HepG2 (cell line): ENCODE results near the gene DNAAF1. TPM values are rescaled to one million over a fixed set of nuclear protein-coding genes. Genes with fewer than 3 reads are reported as not detected.

Experiments used
- GABPA ChIP-seq, 2 experiments: IDR thresholded peaks; 2 replicates each; pipeline ENCODE4 v1.6.1; 2011 to 2016; ENCODE audit warnings: low read depth in 2 of 2, low read length in 1 of 2, missing biosample characterization in 1 of 2, missing genetic modification characterization in 1 of 2
- TAF15 ChIP-seq: fragments of 200-400 bp; formaldehyde crosslinking; IDR thresholded peaks from one replicate; pipeline ENCODE4 v1.6.1; 2018; ENCODE audit warnings: mild to moderate bottlenecking, low read depth, low read length; ENCODE audit not compliant: poor library complexity, severe bottlenecking
- ZNF232 ChIP-seq: sonication (generic); formaldehyde crosslinking; IDR thresholded peaks from 2 replicates; pipeline ENCODE4 v1.4.0; 2020; ENCODE audit warnings: missing genetic modification reagents, borderline replicate concordance
- ZNF510 ChIP-seq: sonication (generic); formaldehyde crosslinking; IDR thresholded peaks from 2 replicates; pipeline ENCODE4 v1.4.0; 2020; ENCODE audit warnings: low read depth, mild to moderate bottlenecking, missing genetic modification reagents
- polyA plus RNA-seq, 8 experiments: library from polyadenylated mRNA; depleted of rRNA in 3 of 8; stranded (reverse) in 7 of 8; unstranded in 1 of 8; fragments of >200 nt; fragmentation: Illumina TruSeq in 4 of 8; extraction: Trizol in 4 of 8; gene quantifications; 2 replicates each; pipeline versions ENCODE4 v1.2.1 to v1.2.3, GENCODE V29; 2011 to 2016; ENCODE audit warnings: low read depth in 4 of 8, missing spikeins in 1 of 8, mixed read lengths in 1 of 8; ENCODE audit not compliant: insufficient read depth in 1 of 8
- total RNA-seq, 5 experiments: library from RNA; depleted of rRNA; stranded (reverse); fragments of >200 nt; fragmentation: Illumina TruSeq; extraction: Trizol; gene quantifications; 2 replicates each; pipeline ENCODE4 v1.2.3, GENCODE V29; 2016; ENCODE audit warnings: low read depth in 1 of 5
- TF ChIP-seq, protein P1 (sequence below): sonication (generic); formaldehyde crosslinking; IDR thresholded peaks from 2 replicates; pipeline ENCODE4 v1.4.0; 2020; ENCODE audit warnings: mild to moderate bottlenecking, missing genetic modification reagents
- TF ChIP-seq, protein P2 (sequence below): sonication (generic); formaldehyde crosslinking; IDR thresholded peaks from 2 replicates; pipeline ENCODE4 v1.4.0; 2020; ENCODE audit warnings: missing genetic modification reagents

Gene DNAAF1
- total and polyA plus RNA-seq, 2 of the 13 experiments (the other 11 are each of a cell fraction or from before 2014, with no cell fraction given): 0.04 TPM; not detected in 1

GRCh38 chr16:84195201-84196093 is 50.3 kb downstream of the DNAAF1 start (continued):
- peak; percentile 8 for TF ChIP-seq TAF15
- TF ChIP-seq, protein P1, sequence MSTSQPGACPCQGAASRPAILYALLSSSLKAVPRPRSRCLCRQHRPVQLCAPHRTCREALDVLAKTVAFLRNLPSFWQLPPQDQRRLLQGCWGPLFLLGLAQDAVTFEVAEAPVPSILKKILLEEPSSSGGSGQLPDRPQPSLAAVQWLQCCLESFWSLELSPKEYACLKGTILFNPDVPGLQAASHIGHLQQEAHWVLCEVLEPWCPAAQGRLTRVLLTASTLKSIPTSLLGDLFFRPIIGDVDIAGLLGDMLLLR: no peak
- no peak for TF ChIP-seq GABPA (IDR thresholded peaks at IDR 0.05; ENCODE audit: low read depth, low read length)
- TF ChIP-seq GABPA (CRISPR knock-in tag; IDR thresholded peaks at IDR 0.05; ENCODE audit: low read depth): no peak
- no peak for TF ChIP-seq ZNF232 (CRISPR knock-in tag)
- no peak for TF ChIP-seq ZNF510 (CRISPR knock-in tag)
- TF ChIP-seq, protein P2, sequence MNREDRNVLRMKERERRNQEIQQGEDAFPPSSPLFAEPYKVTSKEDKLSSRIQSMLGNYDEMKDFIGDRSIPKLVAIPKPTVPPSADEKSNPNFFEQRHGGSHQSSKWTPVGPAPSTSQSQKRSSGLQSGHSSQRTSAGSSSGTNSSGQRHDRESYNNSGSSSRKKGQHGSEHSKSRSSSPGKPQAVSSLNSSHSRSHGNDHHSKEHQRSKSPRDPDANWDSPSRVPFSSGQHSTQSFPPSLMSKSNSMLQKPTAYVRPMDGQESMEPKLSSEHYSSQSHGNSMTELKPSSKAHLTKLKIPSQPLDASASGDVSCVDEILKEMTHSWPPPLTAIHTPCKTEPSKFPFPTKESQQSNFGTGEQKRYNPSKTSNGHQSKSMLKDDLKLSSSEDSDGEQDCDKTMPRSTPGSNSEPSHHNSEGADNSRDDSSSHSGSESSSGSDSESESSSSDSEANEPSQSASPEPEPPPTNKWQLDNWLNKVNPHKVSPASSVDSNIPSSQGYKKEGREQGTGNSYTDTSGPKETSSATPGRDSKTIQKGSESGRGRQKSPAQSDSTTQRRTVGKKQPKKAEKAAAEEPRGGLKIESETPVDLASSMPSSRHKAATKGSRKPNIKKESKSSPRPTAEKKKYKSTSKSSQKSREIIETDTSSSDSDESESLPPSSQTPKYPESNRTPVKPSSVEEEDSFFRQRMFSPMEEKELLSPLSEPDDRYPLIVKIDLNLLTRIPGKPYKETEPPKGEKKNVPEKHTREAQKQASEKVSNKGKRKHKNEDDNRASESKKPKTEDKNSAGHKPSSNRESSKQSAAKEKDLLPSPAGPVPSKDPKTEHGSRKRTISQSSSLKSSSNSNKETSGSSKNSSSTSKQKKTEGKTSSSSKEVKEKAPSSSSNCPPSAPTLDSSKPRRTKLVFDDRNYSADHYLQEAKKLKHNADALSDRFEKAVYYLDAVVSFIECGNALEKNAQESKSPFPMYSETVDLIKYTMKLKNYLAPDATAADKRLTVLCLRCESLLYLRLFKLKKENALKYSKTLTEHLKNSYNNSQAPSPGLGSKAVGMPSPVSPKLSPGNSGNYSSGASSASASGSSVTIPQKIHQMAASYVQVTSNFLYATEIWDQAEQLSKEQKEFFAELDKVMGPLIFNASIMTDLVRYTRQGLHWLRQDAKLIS (CRISPR knock-in tag): no peak
